ENCODE data around the gene BLOC1S4. TPM values are rescaled to one million over a fixed set of nuclear protein-coding genes. Genes with fewer than 3 reads are reported as not detected.

The BLOC1S4 gene
- total RNA-seq, 2 donors from 2014 or later, result 18.8 to 26.5 TPM

GRCh38 chr4:6733358-6734164 lies 17.6 kb downstream of the BLOC1S4 start:
- Mint-ChIP-seq H3K27me3 (ENCODE audit: insufficient read depth) (peaks cover 4% of the 10 kb centered on the region), H3K27ac (no peak overlapping the region), H3K36me3 (ENCODE audit: low read depth) (no peaks in the 10 kb centered on the region), H3K4me1 (no peaks in the 10 kb centered on the region), H3K4me3 (no peak overlapping the region), H3K9me3 (no peaks in the 10 kb centered on the region)
- Histone ChIP-seq H3K36me3 (ENCODE audit: control insufficient read depth, insufficient read depth, low read length) (no peaks in the 10 kb centered on the region), H3K4me3 (ENCODE audit: low read length) (no peak overlapping the region), H3K4me1 (ENCODE audit: control insufficient read depth, insufficient read depth, low read length) (no peaks in the 10 kb centered on the region), H3K9me3 (ENCODE audit: control insufficient read depth, low read length) (no peaks in the 10 kb centered on the region), H3K27ac (ENCODE audit: low read depth, low read length) (no peak overlapping the region), H3K27me3 (ENCODE audit: control insufficient read depth, insufficient read depth, low read length, poor library complexity, severe bottlenecking) (no peaks in the 10 kb centered on the region), H3K9ac (ENCODE audit: extremely low read depth, low read length, poor library complexity, severe bottlenecking) (no peak overlapping the region)
- no peak for DNase-seq
- 92 to 93% methylated on average over 24 to 27 of the region's 27 CpGs for WGBS, 2 experiments (ENCODE audit: insufficient coverage in 1 of 2, insufficient read length in 1 of 2)
- TF ChIP-seq CTCF (conservative IDR thresholded peaks at IDR 0.05), result no peak

GRCh38 chr4:6734165-6734786 lies 18.3 kb downstream of the BLOC1S4 start:
- Histone ChIP-seq H3K4me3 (ENCODE audit: low read length) (no peak overlapping the region), H3K9ac (ENCODE audit: extremely low read depth, low read length, poor library complexity, severe bottlenecking) (no peak overlapping the region), H3K27me3 (ENCODE audit: control insufficient read depth, insufficient read depth, low read length, poor library complexity, severe bottlenecking) (no peaks in the 10 kb centered on the region), H3K27ac (ENCODE audit: low read depth, low read length) (no peak overlapping the region), H3K36me3 (ENCODE audit: control insufficient read depth, insufficient read depth, low read length) (no peaks in the 10 kb centered on the region), H3K9me3 (ENCODE audit: control insufficient read depth, low read length) (no peaks in the 10 kb centered on the region), H3K4me1 (ENCODE audit: control insufficient read depth, insufficient read depth, low read length) (no peaks in the 10 kb centered on the region)
- Mint-ChIP-seq H3K27ac (no peak overlapping the region), H3K4me1 (no peaks in the 10 kb centered on the region), H3K4me3 (no peak overlapping the region), H3K27me3 (ENCODE audit: insufficient read depth) (peaks cover 4% of the 10 kb centered on the region), H3K36me3 (ENCODE audit: low read depth) (no peaks in the 10 kb centered on the region), H3K9me3 (no peaks in the 10 kb centered on the region)
- no peak for TF ChIP-seq CTCF (conservative IDR thresholded peaks at IDR 0.05)
- DNase-seq, result no peak
- 91% methylated on average over 14 to 16 of the region's 16 CpGs for WGBS, 2 experiments (ENCODE audit: insufficient coverage in 1 of 2, insufficient read length in 1 of 2)

DNA sequence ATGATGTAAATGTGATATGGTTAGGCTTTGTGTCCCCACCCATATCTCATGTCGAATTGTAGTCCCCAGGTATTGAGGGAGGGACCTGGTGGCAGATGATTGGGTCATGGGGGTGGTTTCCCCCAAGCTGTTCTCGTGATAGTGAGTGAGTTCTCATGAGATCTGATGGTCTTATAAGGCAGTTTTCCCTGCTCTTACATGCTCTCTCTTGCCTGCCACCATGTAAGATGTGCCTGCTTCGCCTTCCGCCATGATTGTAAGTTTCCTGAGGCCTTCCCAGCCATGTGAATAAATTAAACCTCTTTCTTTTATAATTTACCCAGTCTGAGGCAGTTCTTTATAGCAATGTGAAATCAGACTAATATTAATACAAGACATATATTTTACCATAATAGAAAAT lies 23.9 kb downstream of the BLOC1S4 start:
- peaks cover 6% of the 10 kb centered on the region for H3K9me3 Mint-ChIP-seq
- 90 to 92% methylated on average over 4 of the region's 4 CpGs for WGBS, 2 experiments (ENCODE audit: insufficient coverage in 1 of 2, insufficient read length in 1 of 2)
- no peaks in the 10 kb centered on the region for H3K27me3 Mint-ChIP-seq (ENCODE audit: insufficient read depth)
- DNase-seq, result no peak
- H3K27ac ChIP-seq (ENCODE audit: low read depth, low read length), result no peak overlapping the region
- H3K4me3 ChIP-seq (ENCODE audit: low read length), result no peak overlapping the region
- H3K9ac ChIP-seq (ENCODE audit: extremely low read depth, low read length, poor library complexity, severe bottlenecking), result no peak overlapping the region
- H3K36me3 ChIP-seq (ENCODE audit: control insufficient read depth, insufficient read depth, low read length), result no peaks in the 10 kb centered on the region
- TF ChIP-seq CTCF (conservative IDR thresholded peaks at IDR 0.05), result no peak
- no peaks in the 10 kb centered on the region for H3K36me3 Mint-ChIP-seq (ENCODE audit: low read depth)
- no peaks in the 10 kb centered on the region for H3K4me1 ChIP-seq (ENCODE audit: control insufficient read depth, insufficient read depth, low read length)
- no peak overlapping the region for H3K27ac Mint-ChIP-seq
- H3K4me1 Mint-ChIP-seq, result no peaks in the 10 kb centered on the region
- H3K27me3 ChIP-seq (ENCODE audit: control insufficient read depth, insufficient read depth, low read length, poor library complexity, severe bottlenecking), result no peaks in the 10 kb centered on the region
- no peaks in the 10 kb centered on the region for H3K9me3 ChIP-seq (ENCODE audit: control insufficient read depth, low read length)
- H3K4me3 Mint-ChIP-seq, result no peak overlapping the region

Measured in endodermal cell (in vitro differentiated cells).